ENCODE results near the gene UBQLN4.

UBQLN4 gene

DNA sequence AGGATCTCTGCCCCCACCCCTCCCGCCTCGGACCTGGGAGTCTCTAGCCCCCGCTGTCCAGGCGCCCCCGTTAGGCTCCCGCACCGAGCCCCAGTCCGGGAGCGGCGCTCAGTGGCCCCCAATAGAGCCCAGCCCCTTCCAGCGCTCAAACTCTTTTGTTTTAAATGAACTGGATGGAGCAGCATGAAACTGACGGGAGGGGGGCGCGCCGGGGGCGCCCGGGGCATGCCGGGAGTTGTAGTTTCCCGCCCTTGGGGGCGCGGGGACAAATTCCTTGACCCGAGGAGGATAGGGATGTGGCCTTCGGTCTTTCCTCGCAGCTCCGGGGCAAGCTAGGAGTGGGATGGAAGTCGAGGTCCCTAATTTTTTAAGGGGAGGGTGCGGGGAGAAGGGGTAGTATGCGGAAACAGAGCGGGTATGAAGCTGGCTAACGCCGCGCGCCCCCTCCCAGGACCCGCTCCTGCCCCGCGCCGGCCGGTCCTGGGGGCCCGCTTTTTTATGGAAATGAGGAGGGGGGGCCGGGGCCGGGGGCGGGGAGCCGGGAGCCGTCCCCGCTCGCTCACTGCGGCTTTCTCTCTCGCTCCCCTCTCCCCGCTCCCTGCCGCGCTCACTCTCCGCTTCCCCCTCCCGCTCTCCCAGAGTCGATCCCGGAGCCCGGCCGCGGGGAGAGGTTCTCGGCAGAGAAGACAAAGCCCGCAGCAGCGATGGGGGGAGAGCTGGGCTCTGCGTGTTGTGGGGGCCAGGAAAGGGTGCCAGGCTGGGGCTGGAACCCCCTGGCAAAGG lies 28.9 kb upstream of the UBQLN4 start, which contains the start of gene MEX3A (continued):
- TF ChIP-seq, protein P1, sequence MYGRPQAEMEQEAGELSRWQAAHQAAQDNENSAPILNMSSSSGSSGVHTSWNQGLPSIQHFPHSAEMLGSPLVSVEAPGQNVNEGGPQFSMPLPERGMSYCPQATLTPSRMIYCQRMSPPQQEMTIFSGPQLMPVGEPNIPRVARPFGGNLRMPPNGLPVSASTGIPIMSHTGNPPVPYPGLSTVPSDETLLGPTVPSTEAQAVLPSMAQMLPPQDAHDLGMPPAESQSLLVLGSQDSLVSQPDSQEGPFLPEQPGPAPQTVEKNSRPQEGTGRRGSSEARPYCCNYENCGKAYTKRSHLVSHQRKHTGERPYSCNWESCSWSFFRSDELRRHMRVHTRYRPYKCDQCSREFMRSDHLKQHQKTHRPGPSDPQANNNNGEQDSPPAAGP (tag by site-specific recombination; IDR thresholded peaks at IDR 0.05) = no peak
- TF ChIP-seq ZBTB21 (tag by site-specific recombination; IDR thresholded peaks at IDR 0.05) (0 out of 2 replicates have a peak, but pooled peaks have one; percentile 26), INSM2 (tag by site-specific recombination; IDR thresholded peaks at IDR 0.05) (peak; percentile 53; the same call in 1 of the 2 replicates), ZNF792 (tag by site-specific recombination; IDR thresholded peaks at IDR 0.05) (no peak), GLIS2 (tag by site-specific recombination; IDR thresholded peaks at IDR 0.05) (peak; percentile 88), ZNF248 (tag by site-specific recombination; IDR thresholded peaks at IDR 0.05) (no peak), ZNF664 (tag by site-specific recombination; IDR thresholded peaks at IDR 0.05) (peak; percentile 45; the same call in 1 of the 2 replicates), ZNF114 (tag by site-specific recombination; IDR thresholded peaks at IDR 0.05) (no peak), ZNF514 (tag by site-specific recombination; IDR thresholded peaks at IDR 0.05) (no peak), ZBTB17 (tag by site-specific recombination; IDR thresholded peaks at IDR 0.05) (peak; percentile 94), ZNF174 (tag by site-specific recombination; IDR thresholded peaks at IDR 0.05) (no peak), ZBTB20 (tag by site-specific recombination; IDR thresholded peaks at IDR 0.05) (peak; percentile 59), ZNF600 (tag by site-specific recombination; IDR thresholded peaks at IDR 0.05) (peak; percentile 69; the same call in 1 of the 2 replicates), PRDM4 (tag by site-specific recombination; IDR thresholded peaks at IDR 0.05) (no peak), ZNF629 (tag by site-specific recombination; IDR thresholded peaks at IDR 0.05) (peak; percentile 5; the same call in 1 of the 2 replicates), ZSCAN4 (tag by site-specific recombination; IDR thresholded peaks at IDR 0.05) (peak; percentile 20; the same call in 1 of the 2 replicates), PATZ1 (tag by site-specific recombination; IDR thresholded peaks at IDR 0.05) (peak; percentile 95), ZNF777 (tag by site-specific recombination; IDR thresholded peaks at IDR 0.05; ENCODE audit: borderline replicate concordance) (no peak), BCL11A (tag by site-specific recombination; IDR thresholded peaks at IDR 0.05; ENCODE audit: low read depth) (0 out of 2 replicates have a peak, but pooled peaks have one; percentile 33), ZNF518A (tag by site-specific recombination; conservative IDR thresholded peaks at IDR 0.05; ENCODE audit: low read depth) (0 out of 2 replicates have a peak, but pooled peaks have one; percentile 19)
- TF ChIP-seq, protein P2, sequence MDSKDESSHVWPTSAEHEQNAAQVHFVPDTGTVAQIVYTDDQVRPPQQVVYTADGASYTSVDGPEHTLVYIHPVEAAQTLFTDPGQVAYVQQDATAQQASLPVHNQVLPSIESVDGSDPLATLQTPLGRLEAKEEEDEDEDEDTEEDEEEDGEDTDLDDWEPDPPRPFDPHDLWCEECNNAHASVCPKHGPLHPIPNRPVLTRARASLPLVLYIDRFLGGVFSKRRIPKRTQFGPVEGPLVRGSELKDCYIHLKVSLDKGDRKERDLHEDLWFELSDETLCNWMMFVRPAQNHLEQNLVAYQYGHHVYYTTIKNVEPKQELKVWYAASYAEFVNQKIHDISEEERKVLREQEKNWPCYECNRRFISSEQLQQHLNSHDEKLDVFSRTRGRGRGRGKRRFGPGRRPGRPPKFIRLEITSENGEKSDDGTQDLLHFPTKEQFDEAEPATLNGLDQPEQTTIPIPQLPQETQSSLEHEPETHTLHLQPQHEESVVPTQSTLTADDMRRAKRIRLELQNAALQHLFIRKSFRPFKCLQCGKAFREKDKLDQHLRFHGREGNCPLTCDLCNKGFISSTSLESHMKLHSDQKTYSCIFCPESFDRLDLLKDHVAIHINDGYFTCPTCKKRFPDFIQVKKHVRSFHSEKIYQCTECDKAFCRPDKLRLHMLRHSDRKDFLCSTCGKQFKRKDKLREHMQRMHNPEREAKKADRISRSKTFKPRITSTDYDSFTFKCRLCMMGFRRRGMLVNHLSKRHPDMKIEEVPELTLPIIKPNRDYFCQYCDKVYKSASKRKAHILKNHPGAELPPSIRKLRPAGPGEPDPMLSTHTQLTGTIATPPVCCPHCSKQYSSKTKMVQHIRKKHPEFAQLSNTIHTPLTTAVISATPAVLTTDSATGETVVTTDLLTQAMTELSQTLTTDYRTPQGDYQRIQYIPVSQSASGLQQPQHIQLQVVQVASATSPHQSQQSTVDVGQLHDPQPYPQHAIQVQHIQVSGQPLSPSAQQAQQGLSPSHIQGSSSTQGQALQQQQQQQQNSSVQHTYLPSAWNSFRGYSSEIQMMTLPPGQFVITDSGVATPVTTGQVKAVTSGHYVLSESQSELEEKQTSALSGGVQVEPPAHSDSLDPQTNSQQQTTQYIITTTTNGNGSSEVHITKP (tag by site-specific recombination; IDR thresholded peaks at IDR 0.05) = peak; percentile 99
